ENCODE data around the gene KLHL5. TPM values are rescaled to one million over a fixed set of nuclear protein-coding genes. Genes with fewer than 3 reads are reported as not detected.

KLHL5 gene
- polyA plus RNA-seq, 3 donors = 16.7 to 32.2 (median 23.3) TPM

GRCh38 chr4:39045827-39046221 is 16.2 kb upstream of the KLHL5 start:
- no CpG with 5 or more reads among the region's 3 CpGs for WGBS (ENCODE audit: insufficient coverage)
- H3K4me1 ChIP-seq (ENCODE audit: control insufficient read depth in 1 of 2, insufficient read depth in 2 of 2, low read length in 2 of 2) = peaks cover 38 to 47% of the 10 kb centered on the region in 2 donors
- Mint-ChIP-seq H3K4me3 (peak overlapping the region; percentile 89 to 93), H3K27ac (peak overlapping the region; percentile 90 to 96 (median 94)), H3K36me3 (peaks cover 1 to 2% of the 10 kb centered on the region in 2 donors), H3K27me3 (ENCODE audit: low read depth in 3 of 3) (no peaks in the 10 kb centered on the region), H3K9me3 (no peaks in the 10 kb centered on the region), H3K4me1 (peaks cover 48% of the 10 kb centered on the region)
- no peaks in the 10 kb centered on the region for H3K9me3 ChIP-seq (replicated peaks in 1 of 2; ENCODE audit: control insufficient read depth in 1 of 2, insufficient read depth in 1 of 2, low read length in 2 of 2)
- H3K27ac ChIP-seq (ENCODE audit: low read depth in 1 of 2, low read length in 2 of 2) = peak overlapping the region; percentile 47 to 81
- peak overlapping the region; percentile 90 for H3K4me2 ChIP-seq (replicated peaks; ENCODE audit: extremely low read depth, low read length, poor library complexity, severe bottlenecking)
- H2AFZ ChIP-seq (ENCODE audit: insufficient read depth, low read depth, low read length, poor library complexity, severe bottlenecking) = peak overlapping the region; percentile 49
- peaks cover 43% of the 10 kb centered on the region for H4K20me1 ChIP-seq (ENCODE audit: insufficient read depth, low read length)
- peaks cover 2% of the 10 kb centered on the region for H3K79me2 ChIP-seq (ENCODE audit: insufficient read depth, low read length)
- no peaks in the 10 kb centered on the region for H3K27me3 ChIP-seq (ENCODE audit: control insufficient read depth in 2 of 2, insufficient read depth in 2 of 2, low read length in 2 of 2)
- TF ChIP-seq, protein P1, sequence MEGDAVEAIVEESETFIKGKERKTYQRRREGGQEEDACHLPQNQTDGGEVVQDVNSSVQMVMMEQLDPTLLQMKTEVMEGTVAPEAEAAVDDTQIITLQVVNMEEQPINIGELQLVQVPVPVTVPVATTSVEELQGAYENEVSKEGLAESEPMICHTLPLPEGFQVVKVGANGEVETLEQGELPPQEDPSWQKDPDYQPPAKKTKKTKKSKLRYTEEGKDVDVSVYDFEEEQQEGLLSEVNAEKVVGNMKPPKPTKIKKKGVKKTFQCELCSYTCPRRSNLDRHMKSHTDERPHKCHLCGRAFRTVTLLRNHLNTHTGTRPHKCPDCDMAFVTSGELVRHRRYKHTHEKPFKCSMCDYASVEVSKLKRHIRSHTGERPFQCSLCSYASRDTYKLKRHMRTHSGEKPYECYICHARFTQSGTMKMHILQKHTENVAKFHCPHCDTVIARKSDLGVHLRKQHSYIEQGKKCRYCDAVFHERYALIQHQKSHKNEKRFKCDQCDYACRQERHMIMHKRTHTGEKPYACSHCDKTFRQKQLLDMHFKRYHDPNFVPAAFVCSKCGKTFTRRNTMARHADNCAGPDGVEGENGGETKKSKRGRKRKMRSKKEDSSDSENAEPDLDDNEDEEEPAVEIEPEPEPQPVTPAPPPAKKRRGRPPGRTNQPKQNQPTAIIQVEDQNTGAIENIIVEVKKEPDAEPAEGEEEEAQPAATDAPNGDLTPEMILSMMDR (IDR thresholded peaks at IDR 0.05) = peak; percentile 10
- no peaks in the 10 kb centered on the region for H3K36me3 ChIP-seq (replicated peaks in 1 of 2; ENCODE audit: control insufficient read depth in 1 of 2, insufficient read depth in 2 of 2, low read length in 2 of 2)
- DNase-seq = no peak
- intact Hi-C loops (cut with micrococcal nuclease) = loop anchor here in 1 of 2 donors (10.0 kb wide), 1 partner anchor 61 kb away; no protein-coding TSS in a partner anchor
- peak overlapping the region; percentile 87 for H3K9ac ChIP-seq (ENCODE audit: insufficient read depth, low read length, poor library complexity, severe bottlenecking)
- peak overlapping the region; percentile 47 to 98 (median 87) for H3K4me3 ChIP-seq (replicated peaks in 1 of 3; ENCODE audit: low read depth in 2 of 3, low read length in 3 of 3)

- Histone ChIP-seq H3K36me3 (replicated peaks in 1 of 2; ENCODE audit: control insufficient read depth in 1 of 2, insufficient read depth in 2 of 2, low read length in 2 of 2) (no peaks in the 10 kb centered on the region), H3K9ac (ENCODE audit: insufficient read depth, low read length, poor library complexity, severe bottlenecking) (no peak overlapping the region), H3K4me1 (ENCODE audit: control insufficient read depth in 1 of 2, insufficient read depth in 2 of 2, low read length in 2 of 2) (peaks cover 38 to 47% of the 10 kb centered on the region in 2 donors), H3K4me2 (replicated peaks; ENCODE audit: extremely low read depth, low read length, poor library complexity, severe bottlenecking) (peak overlapping the region; percentile 90), H3K79me2 (ENCODE audit: insufficient read depth, low read length) (peaks cover 3% of the 10 kb centered on the region), H3K4me3 (replicated peaks in 1 of 3; ENCODE audit: low read depth in 2 of 3, low read length in 3 of 3) (peak overlapping the region in 2 of 3 experiments; percentile 87 to 98), H2AFZ (ENCODE audit: insufficient read depth, low read depth, low read length, poor library complexity, severe bottlenecking) (no peak overlapping the region), H3K27me3 (ENCODE audit: control insufficient read depth in 2 of 2, insufficient read depth in 2 of 2, low read length in 2 of 2) (no peaks in the 10 kb centered on the region), H4K20me1 (ENCODE audit: insufficient read depth, low read length) (peaks cover 48% of the 10 kb centered on the region), H3K27ac (ENCODE audit: low read depth in 1 of 2, low read length in 2 of 2) (peak overlapping the region; percentile 20 to 81), H3K9me3 (replicated peaks in 1 of 2; ENCODE audit: control insufficient read depth in 1 of 2, insufficient read depth in 1 of 2, low read length in 2 of 2) (no peaks in the 10 kb centered on the region)
- intact Hi-C loops (cut with micrococcal nuclease) = loop anchor here in 1 of 2 donors (10.0 kb wide), 1 partner anchor 61 kb away; no protein-coding TSS in a partner anchor
- no peaks in the 10 kb centered on the region for H3K9me3 Mint-ChIP-seq
- H3K36me3 Mint-ChIP-seq = peaks cover 4 to 5% of the 10 kb centered on the region in 2 donors
- TF ChIP-seq, protein P1 (IDR thresholded peaks at IDR 0.05) = no peak
- H3K27me3 Mint-ChIP-seq (ENCODE audit: low read depth in 3 of 3) = no peaks in the 10 kb centered on the region
- peaks cover 50% of the 10 kb centered on the region for H3K4me1 Mint-ChIP-seq
- DNase-seq = peak; percentile 76 to 91 (median 91)
- 7% methylated on average over 5 of the region's 8 CpGs for WGBS (ENCODE audit: insufficient coverage)
- peak overlapping the region; percentile 89 to 93 for H3K4me3 Mint-ChIP-seq
- peak overlapping the region; percentile 90 to 96 (median 94) for H3K27ac Mint-ChIP-seq
Observed at GRCh38 chr4:39046249-39046648, 15.8 kb upstream of the KLHL5 start.

All from CD14-positive monocyte (primary cell).